ENCODE measurements around the gene SP110. TPM values are rescaled to one million over a fixed set of nuclear protein-coding genes. Genes with fewer than 3 reads are reported as not detected.

SP110 gene
- total and polyA plus RNA-seq, 2 donors (not counting 3 experiments of a cell fraction or from before 2014, with no cell fraction given), result 10.2 to 10.7 TPM

DNA sequence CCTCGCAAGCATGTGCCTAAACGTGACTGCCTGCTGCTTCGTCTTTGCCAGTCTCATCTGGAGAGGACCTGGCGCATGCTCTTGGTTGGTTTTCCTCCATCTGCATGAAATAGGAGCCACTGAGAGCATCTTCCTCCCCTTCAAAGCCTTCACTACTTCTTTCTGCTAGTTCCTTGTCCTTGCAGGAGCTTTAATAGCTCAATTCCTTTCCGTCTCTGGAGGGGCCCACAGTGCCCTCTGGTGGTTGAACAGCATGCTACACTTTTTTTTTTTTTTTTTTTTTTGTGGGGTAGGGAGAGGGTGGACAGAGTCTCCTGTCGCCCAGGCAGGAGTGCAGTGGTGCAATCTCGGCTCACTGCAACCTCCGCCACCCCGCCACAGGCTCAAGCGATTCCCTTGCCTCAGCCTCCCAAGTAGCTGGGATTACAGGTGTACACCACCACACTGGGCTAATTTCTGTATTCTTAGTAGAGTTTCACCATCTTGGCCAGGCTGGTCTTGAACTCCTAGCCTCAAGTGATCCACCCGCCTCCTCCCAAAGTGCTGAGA lies 59.6 kb downstream of the SP110 start:
- Histone ChIP-seq H3K27ac (ENCODE audit: insufficient read depth, low read depth, low read length) (no peak overlapping the region), H3K9me1 (replicated peaks; ENCODE audit: control insufficient read depth, extremely low read depth, insufficient read depth, low read length) (no peaks in the 10 kb centered on the region), H3K4me3 (replicated peaks in 1 of 3; ENCODE audit: insufficient read depth in 1 of 3, low read depth in 1 of 3, low read length in 3 of 3) (no peak overlapping the region), H3K9me3 (replicated peaks; ENCODE audit: control insufficient read depth, insufficient read depth, low read length) (no peaks in the 10 kb centered on the region), H3K79me2 (ENCODE audit: control insufficient read depth, insufficient read depth, low read length) (no peaks in the 10 kb centered on the region), H2AFZ (ENCODE audit: low read depth, low read length) (no peak overlapping the region), H3K4me2 (ENCODE audit: insufficient read depth, low read length) (no peak overlapping the region), H4K20me1 (replicated peaks; ENCODE audit: control insufficient read depth, extremely low read depth, insufficient read depth, low read length) (no peaks in the 10 kb centered on the region), H3K4me1 (ENCODE audit: control insufficient read depth, extremely low read depth, insufficient read depth, low read length) (no peaks in the 10 kb centered on the region), H3K9ac (replicated peaks; ENCODE audit: extremely low read depth, insufficient read depth, low read length) (no peak overlapping the region), H3K27me3 (ENCODE audit: control insufficient read depth in 2 of 2, insufficient read depth in 2 of 2, low read length in 2 of 2) (peaks cover 0 to 7% of the 10 kb centered on the region in 2 experiments), H3K36me3 (ENCODE audit: control insufficient read depth in 2 of 2, extremely low read depth in 1 of 2, insufficient read depth in 2 of 2, low read length in 2 of 2) (no peaks in the 10 kb centered on the region)
- DNase-seq (ENCODE audit: low read depth, low spot score), result peak; percentile 71
- ChIA-PET POLR2A (interaction anchor here (0.6 to 1.0 kb wide), 2 partner anchors 16 to 188 kb away, joined by 3 to 4 read pairs; no protein-coding TSS in a partner anchor), CTCF (interaction anchor here (0.5 to 2.9 kb wide), 80 partner anchors 8 to 1066 kb away, joined by 3 to 127 read pairs (median 4); partner anchors contain the start of genes DNER, SLC16A14, SP110 and SP140L)
- dilution Hi-C loops (cut with MboI; ENCODE audit: extremely low pct_ligation_motif_present, low sequenced_read_pairs), result no loop called here
- TF ChIP-seq EZH2 (IDR thresholded peaks at IDR 0.05; ENCODE audit: borderline replicate concordance, low read depth, low read length, severe bottlenecking), result no peak
- TF ChIP-seq, protein P1, sequence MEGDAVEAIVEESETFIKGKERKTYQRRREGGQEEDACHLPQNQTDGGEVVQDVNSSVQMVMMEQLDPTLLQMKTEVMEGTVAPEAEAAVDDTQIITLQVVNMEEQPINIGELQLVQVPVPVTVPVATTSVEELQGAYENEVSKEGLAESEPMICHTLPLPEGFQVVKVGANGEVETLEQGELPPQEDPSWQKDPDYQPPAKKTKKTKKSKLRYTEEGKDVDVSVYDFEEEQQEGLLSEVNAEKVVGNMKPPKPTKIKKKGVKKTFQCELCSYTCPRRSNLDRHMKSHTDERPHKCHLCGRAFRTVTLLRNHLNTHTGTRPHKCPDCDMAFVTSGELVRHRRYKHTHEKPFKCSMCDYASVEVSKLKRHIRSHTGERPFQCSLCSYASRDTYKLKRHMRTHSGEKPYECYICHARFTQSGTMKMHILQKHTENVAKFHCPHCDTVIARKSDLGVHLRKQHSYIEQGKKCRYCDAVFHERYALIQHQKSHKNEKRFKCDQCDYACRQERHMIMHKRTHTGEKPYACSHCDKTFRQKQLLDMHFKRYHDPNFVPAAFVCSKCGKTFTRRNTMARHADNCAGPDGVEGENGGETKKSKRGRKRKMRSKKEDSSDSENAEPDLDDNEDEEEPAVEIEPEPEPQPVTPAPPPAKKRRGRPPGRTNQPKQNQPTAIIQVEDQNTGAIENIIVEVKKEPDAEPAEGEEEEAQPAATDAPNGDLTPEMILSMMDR (IDR thresholded peaks at IDR 0.05; ENCODE audit: extremely low read depth in 1 of 2, insufficient read depth in 1 of 2, low read depth in 1 of 2, low read length in 2 of 2), result peak; percentile 65 to 76
- intact Hi-C loops (cut with micrococcal nuclease), result loop anchor here (1.0 to 5.0 kb wide), 5 partner anchors 93 to 451 kb away; no protein-coding TSS in a partner anchor
- FAIRE-seq, result peak; percentile 87
- BruUV-seq (replicated peaks), result no TSS peak

DNA sequence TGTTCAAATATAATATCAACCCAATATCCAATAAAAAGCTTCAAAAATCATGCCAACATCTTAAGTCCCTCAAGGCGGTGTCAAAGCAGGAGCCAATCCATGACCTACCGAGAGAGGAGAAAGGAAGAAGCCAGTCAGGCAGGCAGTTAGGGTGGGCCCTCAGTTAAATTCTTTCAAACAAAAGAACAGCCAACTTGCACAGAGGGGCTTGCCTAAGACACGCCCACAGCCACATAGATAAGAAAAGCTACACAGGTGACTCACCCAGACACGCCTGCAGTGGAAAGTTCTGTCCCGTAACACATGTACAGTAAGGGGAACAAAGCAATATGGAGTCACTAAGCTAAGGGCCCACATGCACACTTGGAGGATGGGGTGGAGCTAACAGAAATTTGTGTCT lies 61.3 kb downstream of the SP110 start:
- no peaks in the 10 kb centered on the region for H3K9me1 ChIP-seq (replicated peaks; ENCODE audit: control insufficient read depth, extremely low read depth, insufficient read depth, low read length)
- H3K36me3 ChIP-seq (ENCODE audit: control insufficient read depth in 2 of 2, extremely low read depth in 1 of 2, insufficient read depth in 2 of 2, low read length in 2 of 2), result no peaks in the 10 kb centered on the region
- H3K9ac ChIP-seq (replicated peaks; ENCODE audit: extremely low read depth, insufficient read depth, low read length), result no peak overlapping the region
- POLR2A ChIA-PET, result no interaction called here
- no peak overlapping the region for H3K4me3 ChIP-seq (replicated peaks in 1 of 3; ENCODE audit: insufficient read depth in 1 of 3, low read depth in 1 of 3, low read length in 3 of 3)
- no peak for TF ChIP-seq EZH2 (IDR thresholded peaks at IDR 0.05; ENCODE audit: borderline replicate concordance, low read depth, low read length, severe bottlenecking)
- TF ChIP-seq GATA2 (IDR thresholded peaks at IDR 0.05; ENCODE audit: insufficient read depth, insufficient read length, low read depth, low read length), result no peak
- TF ChIP-seq, protein P1 (IDR thresholded peaks at IDR 0.05; ENCODE audit: extremely low read depth in 1 of 2, insufficient read depth in 1 of 2, low read depth in 1 of 2, low read length in 2 of 2), result no peak
- TF ChIP-seq, protein P2, sequence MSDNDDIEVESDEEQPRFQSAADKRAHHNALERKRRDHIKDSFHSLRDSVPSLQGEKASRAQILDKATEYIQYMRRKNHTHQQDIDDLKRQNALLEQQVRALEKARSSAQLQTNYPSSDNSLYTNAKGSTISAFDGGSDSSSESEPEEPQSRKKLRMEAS (IDR thresholded peaks at IDR 0.05; ENCODE audit: insufficient read depth, insufficient read length), result no peak
- no peak for TF ChIP-seq MYC (IDR thresholded peaks at IDR 0.05; ENCODE audit: low read depth, low read length)
- no peak for TF ChIP-seq POLR2A (IDR thresholded peaks at IDR 0.05; ENCODE audit: low read depth, low read length)
- TF ChIP-seq JUN (IDR thresholded peaks at IDR 0.05; ENCODE audit: borderline replicate concordance, insufficient read depth, insufficient read length, low read depth), result no peak
- no peak for TF ChIP-seq FOS (IDR thresholded peaks at IDR 0.05; ENCODE audit: borderline replicate concordance, insufficient read depth, low read length)
- TF ChIP-seq POLR2AphosphoS5 (IDR thresholded peaks at IDR 0.05; ENCODE audit: insufficient read depth, low read depth, low read length), result no peak
- H3K4me1 ChIP-seq (ENCODE audit: control insufficient read depth, extremely low read depth, insufficient read depth, low read length), result no peaks in the 10 kb centered on the region
- intact Hi-C loops (cut with micrococcal nuclease), result no loop called here
- no peaks in the 10 kb centered on the region for H4K20me1 ChIP-seq (replicated peaks; ENCODE audit: control insufficient read depth, extremely low read depth, insufficient read depth, low read length)
- FAIRE-seq (no peak), DNase-seq (ENCODE audit: low read depth, low spot score) (no peak)
- peaks cover 0 to 4% of the 10 kb centered on the region in 2 experiments for H3K27me3 ChIP-seq (ENCODE audit: control insufficient read depth in 2 of 2, insufficient read depth in 2 of 2, low read length in 2 of 2)
- no peaks in the 10 kb centered on the region for H3K9me3 ChIP-seq (replicated peaks; ENCODE audit: control insufficient read depth, insufficient read depth, low read length)
- no peak overlapping the region for H3K4me2 ChIP-seq (ENCODE audit: insufficient read depth, low read length)
- no peak overlapping the region for H2AFZ ChIP-seq (ENCODE audit: low read depth, low read length)
- H3K79me2 ChIP-seq (ENCODE audit: control insufficient read depth, insufficient read depth, low read length), result no peaks in the 10 kb centered on the region
- CTCF ChIA-PET, result interaction anchor here (1.5 to 2.9 kb wide), 8 partner anchors 7 to 151 kb away, joined by 3 to 127 read pairs (median 33); partner anchors contain the start of gene SLC16A14
- no TSS peak for BruUV-seq (replicated peaks)
- dilution Hi-C loops (cut with MboI; ENCODE audit: extremely low pct_ligation_motif_present, low sequenced_read_pairs), result no loop called here
- H3K27ac ChIP-seq (ENCODE audit: insufficient read depth, low read depth, low read length), result no peak overlapping the region
